SK-N-SH treated with all-trans-retinoic acid at 6 μM for 48 hours (cell line): Measurements from ENCODE around the gene ZNF428.

Experiments used
- ATAC-seq: fragments of 200-7000 bp; cut with Tn5 transposase; 3 replicates; pipeline ENCODE4 v1.9.1; 2020; ENCODE audit warnings: mild to moderate bottlenecking, moderate library complexity
- ARNTL ChIP-seq: fragments of 450-650 bp; formaldehyde crosslinking; IDR thresholded peaks from 2 replicates; pipeline ENCODE4 v1.5.0; 2020; ENCODE audit warnings: low read depth, mild to moderate bottlenecking, moderate library complexity, borderline replicate concordance
- BACH2 ChIP-seq: fragments of 250-450 bp; sonication (Bioruptor Pico); IDR thresholded peaks from 2 replicates; pipeline ENCODE4 v1.9.0; 2021; ENCODE audit warnings: mild to moderate bottlenecking, borderline replicate concordance
- CREB5 ChIP-seq: fragments of 250-450 bp; sonication (Bioruptor Pico); IDR thresholded peaks from 2 replicates; pipeline ENCODE4 v1.5.1; 2020; ENCODE audit warnings: low read depth, mild to moderate bottlenecking, moderate library complexity
- CSDC2 ChIP-seq: fragments of 250-450 bp; sonication (Bioruptor Pico); IDR thresholded peaks from 2 replicates; pipeline ENCODE4 v1.5.0; 2020; ENCODE audit warnings: mild to moderate bottlenecking, moderate library complexity
- ESRRG ChIP-seq: fragments of 250-450 bp; sonication (Bioruptor Pico); IDR thresholded peaks from 2 replicates; pipeline ENCODE4 v1.6.1; 2021; ENCODE audit warnings: mild to moderate bottlenecking
- GLIS3 ChIP-seq: fragments of 250-450 bp; sonication (Bioruptor Pico); IDR thresholded peaks from 2 replicates; pipeline ENCODE4 v1.5.0; 2020; ENCODE audit warnings: mild to moderate bottlenecking, moderate library complexity
- ISL1 ChIP-seq: fragments of 250-450 bp; sonication (Bioruptor Pico); IDR thresholded peaks from 2 replicates; pipeline ENCODE4 v2.1.2; 2022; ENCODE audit warnings: mild to moderate bottlenecking, moderate library complexity
- OSR1 ChIP-seq: fragments of 250-450 bp; sonication (Bioruptor Pico); IDR thresholded peaks from 2 replicates; pipeline ENCODE4 v1.8.0; 2022; ENCODE audit warnings: moderate library complexity, mild to moderate bottlenecking, inconsistent platforms
- PATZ1 ChIP-seq: fragments of 250-450 bp; sonication (Bioruptor Pico); IDR thresholded peaks from 2 replicates; pipeline ENCODE4 v1.8.0; 2020; ENCODE audit warnings: mild to moderate bottlenecking, moderate library complexity, borderline replicate concordance
- POU6F1 ChIP-seq: fragments of 250-450 bp; sonication (Bioruptor Pico); IDR thresholded peaks from 2 replicates; pipeline ENCODE4 v1.8.0; 2021; ENCODE audit warnings: low read depth, mild to moderate bottlenecking, moderate library complexity, borderline replicate concordance
- PPARA ChIP-seq: fragments of 250-450 bp; sonication (Bioruptor Pico); IDR thresholded peaks from 2 replicates; pipeline ENCODE4 v1.5.0; 2020; ENCODE audit warnings: mild to moderate bottlenecking, borderline replicate concordance
- RARB ChIP-seq: fragments of 250-450 bp; sonication (Bioruptor Pico); IDR thresholded peaks from 2 replicates; pipeline ENCODE4 v1.8.0; 2021; ENCODE audit warnings: mild to moderate bottlenecking, moderate library complexity
- SNAI2 ChIP-seq: fragments of 250-450 bp; sonication (Bioruptor Pico); IDR thresholded peaks from 2 replicates; pipeline ENCODE4 v1.5.0; 2020; ENCODE audit warnings: mild to moderate bottlenecking, moderate library complexity
- TCF4 ChIP-seq: fragments of 250-450 bp; sonication (Bioruptor Pico); IDR thresholded peaks from 2 replicates; pipeline ENCODE4 v1.8.0; 2021; ENCODE audit warnings: mild to moderate bottlenecking, moderate library complexity, borderline replicate concordance
- TOX ChIP-seq: fragments of 250-450 bp; sonication (Bioruptor Pico); IDR thresholded peaks from 2 replicates; pipeline ENCODE4 v1.8.0; 2021; ENCODE audit warnings: mild to moderate bottlenecking, moderate library complexity, borderline replicate concordance
- TSHZ2 ChIP-seq: fragments of 250-450 bp; sonication (Bioruptor Pico); IDR thresholded peaks from 2 replicates; pipeline ENCODE4 v1.5.0; 2020; ENCODE audit warnings: mild to moderate bottlenecking, moderate library complexity
- ZC3H10 ChIP-seq: fragments of 250-450 bp; sonication (Bioruptor Pico); IDR thresholded peaks from 2 replicates; pipeline ENCODE4 v1.5.1; 2021; ENCODE audit warnings: mild to moderate bottlenecking, moderate library complexity
- ZFP3 ChIP-seq: fragments of 250-450 bp; sonication (Bioruptor Pico); IDR thresholded peaks from 2 replicates; pipeline ENCODE4 v1.5.0; 2020; ENCODE audit warnings: mild to moderate bottlenecking, moderate library complexity
- ZFP30 ChIP-seq: fragments of 450-650 bp; formaldehyde crosslinking; IDR thresholded peaks from 2 replicates; pipeline ENCODE4 v1.5.0; 2022; ENCODE audit warnings: mild to moderate bottlenecking, moderate library complexity
- ZNF565 ChIP-seq: fragments of 450-650 bp; formaldehyde crosslinking; conservative IDR thresholded peaks from 2 replicates; pipeline ENCODE4 v1.5.0; 2020; ENCODE audit warnings: low read depth, mild to moderate bottlenecking, moderate library complexity
- ZNF8 ChIP-seq: fragments of 450-650 bp; formaldehyde crosslinking; IDR thresholded peaks from 2 replicates; pipeline ENCODE4 v1.5.0; 2020; ENCODE audit warnings: mild to moderate bottlenecking, moderate library complexity

ZNF428 gene

GRCh38 chr19:43563816-43564457, 55.5 kb downstream of the ZNF428 start:
- no peak for ATAC-seq

GRCh38 chr19:43562698-43563241, 56.7 kb downstream of the ZNF428 start:
- TF ChIP-seq PPARA (CRISPR knock-in tag) (no peak), TSHZ2 (CRISPR knock-in tag) (no peak), PATZ1 (CRISPR knock-in tag) (no peak), ZNF565 (no peak), ZFP3 (CRISPR knock-in tag) (no peak), ZFP30 (CRISPR knock-in tag) (no peak), OSR1 (CRISPR knock-in tag) (no peak), TOX (CRISPR knock-in tag) (no peak), SNAI2 (CRISPR knock-in tag) (no peak), GLIS3 (no peak)
- ATAC-seq = peak; percentile 70

More at GRCh38 chr19:43563816-43564457, 55.5 kb downstream of the ZNF428 start:
- TF ChIP-seq TSHZ2 (CRISPR knock-in tag) = no peak
- no peak for TF ChIP-seq ISL1
- no peak for TF ChIP-seq CREB5
- TF ChIP-seq ARNTL (CRISPR knock-in tag) = no peak
- no peak for TF ChIP-seq RARB (CRISPR knock-in tag)
- TF ChIP-seq ZFP30 (CRISPR knock-in tag) = no peak
- TF ChIP-seq ZNF565 = no peak
- no peak for TF ChIP-seq TCF4 (CRISPR knock-in tag)

- ATAC-seq = no peak
- no peak for TF ChIP-seq CREB5
- no peak for TF ChIP-seq TSHZ2 (CRISPR knock-in tag)
- no peak for TF ChIP-seq TOX (CRISPR knock-in tag)
- TF ChIP-seq ESRRG = no peak
- TF ChIP-seq OSR1 (CRISPR knock-in tag) = no peak
- TF ChIP-seq RARB (CRISPR knock-in tag) = no peak
- no peak for TF ChIP-seq ZC3H10 (CRISPR knock-in tag)
- TF ChIP-seq GLIS3 = no peak
- TF ChIP-seq SNAI2 (CRISPR knock-in tag) = no peak
- no peak for TF ChIP-seq PPARA (CRISPR knock-in tag)
- TF ChIP-seq BACH2 (CRISPR knock-in tag) = no peak
- no peak for TF ChIP-seq POU6F1 (CRISPR knock-in tag)
- TF ChIP-seq ZNF8 = no peak
- TF ChIP-seq CSDC2 (CRISPR knock-in tag) = no peak
Observed at GRCh38 chr19:43562226-43562697, 57.2 kb downstream of the ZNF428 start.
